ENCODE results near the gene CD6. TPM values are rescaled to one million over a fixed set of nuclear protein-coding genes. Genes with fewer than 3 reads are reported as not detected.

CD6 gene
- total RNA-seq, 1 experiment from 2014 or later: 1.4 TPM

- ChIA-PET POLR2A (no interaction called here), RAD21 (ENCODE audit: low non-redundant PET in 1 of 2, low total read pairs in 2 of 2, uncharacterized antibody in 2 of 2, unreplicated experiment in 2 of 2) (no interaction called here), CTCF (no interaction called here)
- Histone ChIP-seq H3K4me1 (ENCODE audit: control insufficient read depth in 1 of 2, insufficient read depth in 2 of 2, low read length in 2 of 2) (no peaks in the 10 kb centered on the region), H3K27me3 (ENCODE audit: insufficient read depth, low read length) (no peaks in the 10 kb centered on the region), H4K20me1 (ENCODE audit: insufficient read depth) (no peaks in the 10 kb centered on the region), H3K4me3 (replicated peaks in 1 of 2; ENCODE audit: low read depth in 1 of 2, low read length in 2 of 2) (no peak overlapping the region), H3K27ac (ENCODE audit: low read depth, low read length) (no peak overlapping the region), H3K9ac (ENCODE audit: low read length) (no peak overlapping the region), H2AFZ (ENCODE audit: low read depth, low read length, poor library complexity, severe bottlenecking) (no peak overlapping the region), H3K9me2 (ENCODE audit: insufficient read depth) (no peaks in the 10 kb centered on the region), H3K4me2 (ENCODE audit: low read length) (no peak overlapping the region), H3K79me2 (ENCODE audit: insufficient read depth, low read length) (no peaks in the 10 kb centered on the region), H3K9me3 (ENCODE audit: control insufficient read depth in 1 of 2, insufficient read depth in 1 of 2, low read depth in 1 of 2, low read length in 2 of 2) (no peaks in the 10 kb centered on the region), H3K36me3 (ENCODE audit: control insufficient read depth in 1 of 2, insufficient read depth in 2 of 2, low read length in 2 of 2) (no peaks in the 10 kb centered on the region)
- BruUV-seq (replicated peaks): no TSS peak
- no peak for TF ChIP-seq SRF (IDR thresholded peaks at IDR 0.05; ENCODE audit: low read depth)
- TF ChIP-seq RAD21 (IDR thresholded peaks at IDR 0.05; ENCODE audit: low read depth): no peak
- no peak for TF ChIP-seq CBX3 (IDR thresholded peaks at IDR 0.05; ENCODE audit: low read depth)
- no peak for TF ChIP-seq CEBPB (IDR thresholded peaks at IDR 0.05; ENCODE audit: low read depth)
- no peak for TF ChIP-seq SIN3A (IDR thresholded peaks at IDR 0.05; ENCODE audit: low read depth)
- no peak for TF ChIP-seq REST (IDR thresholded peaks at IDR 0.05; ENCODE audit: low read depth)
- TF ChIP-seq ZBTB33 (IDR thresholded peaks at IDR 0.05; ENCODE audit: extremely low read depth, insufficient replicate concordance, low read length): no peak
- no peak for TF ChIP-seq SP1 (IDR thresholded peaks at IDR 0.05; ENCODE audit: low read depth)
- TF ChIP-seq ELF1 (IDR thresholded peaks at IDR 0.05; ENCODE audit: borderline replicate concordance, low read depth): no peak
- no peak for TF ChIP-seq POLR2A (IDR thresholded peaks at IDR 0.05; ENCODE audit: borderline replicate concordance, extremely low read depth, insufficient read depth, insufficient read length)
- no peak for TF ChIP-seq MAX (IDR thresholded peaks at IDR 0.05)
- no peak for TF ChIP-seq TCF7L2 (IDR thresholded peaks at IDR 0.05; ENCODE audit: borderline replicate concordance, extremely low read depth, insufficient read depth, insufficient read length)
- DNase-seq (ENCODE audit: low read depth, low spot score): no peak
- no peak for ATAC-seq
- intact Hi-C loops (cut with micrococcal nuclease): no loop called here
Observed at GRCh38 chr11:60953781-60954180, 17.7 kb upstream of the CD6 start.

Data from HCT116 (cell line).